ENCODE results near the gene CHRNA3.

CHRNA3 gene

DNA sequence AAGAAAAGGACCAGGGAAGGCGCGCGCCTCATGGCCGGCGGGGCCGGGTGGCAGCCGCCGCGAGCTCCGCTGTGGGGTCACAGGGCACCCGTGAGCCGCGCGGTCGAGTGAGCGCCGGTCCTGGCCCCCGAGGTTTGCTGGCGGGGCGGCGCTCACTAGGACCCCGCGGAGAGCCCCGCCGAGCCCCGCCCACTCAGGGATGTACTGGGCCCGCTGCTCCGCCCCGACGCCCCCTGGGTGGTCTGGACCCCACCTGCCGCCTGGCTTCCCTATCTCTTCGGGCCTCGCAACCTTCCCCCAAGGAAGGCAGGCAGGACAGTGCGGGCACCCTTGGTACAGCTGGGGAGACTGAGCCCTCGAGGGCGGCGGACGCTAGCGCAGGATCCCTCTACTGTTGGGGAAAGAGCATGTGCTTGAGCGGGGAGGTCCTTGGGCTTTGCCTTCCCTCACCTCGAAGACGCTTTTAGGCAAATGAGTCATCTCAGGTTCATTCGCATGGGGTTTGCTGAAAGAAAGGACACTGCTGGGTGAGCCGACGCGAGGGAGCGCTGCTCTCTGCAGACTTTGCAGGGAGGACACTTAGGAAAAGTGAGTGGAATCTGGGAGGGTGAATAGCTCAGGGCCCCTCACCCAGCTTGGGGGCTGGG, 20.4 kb upstream of the CHRNA3 start, which contains the start of gene CHRNB4:
Gene CHRNB4, minus strand, starts transcription at position 109 of the 647 bp plus-strand sequence. Its CDS starts 77 bp downstream, at position 32.
- peaks cover 10% of the 10 kb centered on the region for H3K4me1 Mint-ChIP-seq
- H3K27ac Mint-ChIP-seq, result no peak within 1 kb of the TSS
- H3K4me3 Mint-ChIP-seq, result peak within 1 kb of the TSS; percentile 63
- H3K27me3 Mint-ChIP-seq, result peaks cover 13% of the 10 kb centered on the region
- no peaks in the 10 kb centered on the region for H3K36me3 Mint-ChIP-seq
- no peaks in the 10 kb centered on the region for H3K9me3 Mint-ChIP-seq

DNA sequence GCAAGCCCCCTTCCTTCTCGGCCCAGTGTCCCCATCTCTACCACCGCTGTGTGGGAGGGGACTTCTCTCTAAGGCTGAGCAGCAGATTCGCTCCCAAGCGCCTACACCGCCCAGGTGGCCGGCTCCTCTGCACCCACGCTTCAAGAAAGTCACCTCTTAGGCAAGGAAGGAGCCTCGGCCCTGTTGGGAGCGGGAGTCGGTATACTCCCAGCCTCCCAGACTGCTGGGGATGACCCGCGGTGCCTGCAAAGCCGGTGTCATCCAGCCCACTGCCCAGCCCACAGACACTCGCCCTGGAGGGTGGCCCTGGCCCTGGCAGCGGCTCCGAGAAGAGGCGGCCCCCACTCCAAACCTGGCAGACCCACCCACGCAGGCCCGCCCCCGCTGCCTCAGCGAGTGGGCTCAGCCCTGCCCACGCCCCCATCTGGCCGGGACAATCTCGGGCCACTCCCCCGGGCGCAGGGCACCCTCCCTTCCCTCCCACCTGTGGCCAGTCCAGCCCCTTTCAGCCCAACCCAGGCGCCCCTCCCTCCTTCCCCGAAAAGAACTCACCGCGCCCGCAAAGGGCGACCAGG, 19.8 kb upstream of the CHRNA3 start:
- Mint-ChIP-seq H3K27ac (no peak overlapping the region), H3K36me3 (no peaks in the 10 kb centered on the region), H3K9me3 (no peaks in the 10 kb centered on the region), H3K4me3 (peak overlapping the region; percentile 51), H3K4me1 (peaks cover 10% of the 10 kb centered on the region), H3K27me3 (peaks cover 13% of the 10 kb centered on the region)

DNA sequence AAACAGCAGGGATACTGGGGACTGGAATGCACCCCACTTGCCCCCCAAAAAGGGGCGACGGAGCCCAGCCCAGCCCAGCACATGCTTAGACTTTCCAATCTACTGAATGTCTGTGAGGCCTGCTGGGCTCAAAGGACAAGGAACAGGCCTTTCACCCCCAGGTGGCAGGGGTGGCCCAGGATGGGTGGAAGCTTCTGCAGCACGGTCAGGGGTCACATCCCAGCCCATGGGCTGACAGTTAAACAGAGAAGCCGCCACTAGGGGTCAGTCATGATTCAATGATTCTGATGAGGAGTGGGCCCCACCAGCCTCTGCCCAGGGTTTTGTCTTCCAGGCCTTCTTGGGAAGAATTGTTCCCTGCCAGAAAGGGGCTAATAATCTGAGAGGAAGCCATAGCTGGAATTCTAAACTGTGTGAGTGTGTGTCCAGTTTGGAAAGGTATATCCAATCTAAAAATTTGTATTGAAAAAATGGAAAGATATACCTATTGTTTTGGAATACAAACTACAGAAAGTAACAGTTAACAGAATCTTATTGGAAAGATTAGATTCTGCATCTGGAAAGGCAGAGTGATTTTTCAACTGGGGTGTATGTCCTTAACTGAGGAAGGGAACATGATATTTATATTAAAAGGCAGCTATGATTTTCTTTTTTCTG, 18.0 kb upstream of the CHRNA3 start:
- H3K4me1 Mint-ChIP-seq, result peaks cover 10% of the 10 kb centered on the region
- H3K27ac Mint-ChIP-seq, result no peak overlapping the region
- H3K36me3 Mint-ChIP-seq, result no peaks in the 10 kb centered on the region
- no peaks in the 10 kb centered on the region for H3K9me3 Mint-ChIP-seq
- peaks cover 13% of the 10 kb centered on the region for H3K27me3 Mint-ChIP-seq
- H3K4me3 Mint-ChIP-seq, result no peak overlapping the region

DNA sequence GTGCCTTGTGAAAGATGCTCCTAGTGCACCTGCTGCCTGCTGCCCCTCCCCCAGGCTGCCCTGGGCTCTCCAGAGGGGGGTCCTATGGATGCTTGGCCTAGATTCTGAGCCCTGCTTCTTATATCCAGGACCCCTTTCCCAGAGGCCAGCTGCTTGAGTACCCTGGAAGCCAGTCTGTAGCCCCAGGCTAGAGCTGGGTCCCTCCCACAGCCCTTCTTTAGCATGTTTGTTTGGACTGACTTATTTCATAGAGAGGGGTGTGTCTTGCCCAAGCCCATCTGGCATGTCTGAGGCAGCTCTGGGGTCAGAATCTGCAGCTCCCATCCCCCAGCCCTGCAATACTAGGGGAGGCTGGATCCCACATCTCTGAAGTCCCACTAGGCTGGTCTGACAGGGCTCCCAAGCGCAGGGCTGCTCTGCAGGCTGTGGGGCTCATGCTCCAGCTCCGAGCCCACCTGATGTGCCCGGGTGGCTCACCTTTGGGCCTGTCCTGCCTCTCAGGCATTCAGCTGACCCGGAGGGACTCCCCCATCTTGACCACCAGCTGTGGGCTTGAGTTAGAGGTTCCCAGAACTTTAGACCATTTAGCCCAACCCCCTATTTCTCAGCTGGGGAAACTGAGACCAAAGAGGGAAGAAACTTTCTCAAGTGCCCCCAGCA, 17.1 kb upstream of the CHRNA3 start:
- Mint-ChIP-seq H3K27ac (no peak overlapping the region), H3K36me3 (no peaks in the 10 kb centered on the region), H3K9me3 (no peaks in the 10 kb centered on the region), H3K27me3 (peaks cover 13% of the 10 kb centered on the region), H3K4me3 (no peak overlapping the region), H3K4me1 (peaks cover 10% of the 10 kb centered on the region)

DNA sequence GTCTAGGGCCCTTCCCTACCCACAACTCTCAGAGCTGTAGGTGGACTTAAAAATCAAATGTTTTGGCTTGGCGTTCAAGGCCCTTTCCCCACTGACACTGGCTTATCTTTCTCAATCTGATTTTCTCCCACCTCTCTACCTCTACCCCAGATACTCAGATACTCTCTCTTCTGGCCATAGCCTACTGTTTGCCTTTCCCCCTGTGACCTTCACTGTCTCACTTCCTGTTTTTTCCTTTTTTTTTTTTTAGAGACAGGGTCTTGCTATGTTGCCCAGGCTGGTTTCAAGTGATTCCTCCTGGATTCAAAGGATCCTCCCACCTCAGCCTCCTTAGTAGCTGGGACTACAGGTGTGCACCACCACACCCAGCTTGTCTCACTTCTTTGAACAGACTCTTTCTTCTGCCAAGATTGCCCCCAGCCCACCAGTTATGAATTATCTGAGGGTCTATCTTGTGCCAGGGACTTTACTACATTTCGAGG, 15.6 kb upstream of the CHRNA3 start:
- H3K4me1 Mint-ChIP-seq, result peaks cover 3% of the 10 kb centered on the region
- H3K27me3 Mint-ChIP-seq, result peaks cover 6% of the 10 kb centered on the region
- H3K9me3 Mint-ChIP-seq, result no peaks in the 10 kb centered on the region
- no peak overlapping the region for H3K27ac Mint-ChIP-seq
- H3K4me3 Mint-ChIP-seq, result no peak overlapping the region
- H3K36me3 Mint-ChIP-seq, result no peaks in the 10 kb centered on the region

DNA sequence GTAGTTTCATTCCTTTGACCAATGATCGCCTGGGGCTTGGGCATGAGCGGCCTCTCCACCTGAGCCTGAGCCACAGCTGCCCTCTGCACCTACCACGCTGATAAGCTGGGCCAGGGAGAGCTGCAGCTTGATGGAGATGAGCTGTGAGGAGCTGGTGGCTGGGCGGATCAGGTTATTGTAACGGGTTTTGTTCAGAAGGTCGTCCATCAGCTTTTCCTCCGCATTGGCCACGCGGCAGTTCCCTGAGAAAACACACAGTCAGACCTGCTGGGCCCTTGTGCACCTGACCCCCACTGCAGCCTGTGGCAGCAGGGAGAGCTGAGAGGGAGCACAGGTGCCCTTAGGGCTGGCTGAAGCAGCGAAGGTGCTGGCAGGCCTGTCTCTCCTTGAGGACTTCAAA, 14.6 kb upstream of the CHRNA3 start:
- Mint-ChIP-seq H3K27me3 (peaks cover 6% of the 10 kb centered on the region), H3K27ac (no peak overlapping the region), H3K4me1 (no peaks in the 10 kb centered on the region), H3K9me3 (no peaks in the 10 kb centered on the region), H3K36me3 (no peaks in the 10 kb centered on the region), H3K4me3 (no peak overlapping the region)

DNA sequence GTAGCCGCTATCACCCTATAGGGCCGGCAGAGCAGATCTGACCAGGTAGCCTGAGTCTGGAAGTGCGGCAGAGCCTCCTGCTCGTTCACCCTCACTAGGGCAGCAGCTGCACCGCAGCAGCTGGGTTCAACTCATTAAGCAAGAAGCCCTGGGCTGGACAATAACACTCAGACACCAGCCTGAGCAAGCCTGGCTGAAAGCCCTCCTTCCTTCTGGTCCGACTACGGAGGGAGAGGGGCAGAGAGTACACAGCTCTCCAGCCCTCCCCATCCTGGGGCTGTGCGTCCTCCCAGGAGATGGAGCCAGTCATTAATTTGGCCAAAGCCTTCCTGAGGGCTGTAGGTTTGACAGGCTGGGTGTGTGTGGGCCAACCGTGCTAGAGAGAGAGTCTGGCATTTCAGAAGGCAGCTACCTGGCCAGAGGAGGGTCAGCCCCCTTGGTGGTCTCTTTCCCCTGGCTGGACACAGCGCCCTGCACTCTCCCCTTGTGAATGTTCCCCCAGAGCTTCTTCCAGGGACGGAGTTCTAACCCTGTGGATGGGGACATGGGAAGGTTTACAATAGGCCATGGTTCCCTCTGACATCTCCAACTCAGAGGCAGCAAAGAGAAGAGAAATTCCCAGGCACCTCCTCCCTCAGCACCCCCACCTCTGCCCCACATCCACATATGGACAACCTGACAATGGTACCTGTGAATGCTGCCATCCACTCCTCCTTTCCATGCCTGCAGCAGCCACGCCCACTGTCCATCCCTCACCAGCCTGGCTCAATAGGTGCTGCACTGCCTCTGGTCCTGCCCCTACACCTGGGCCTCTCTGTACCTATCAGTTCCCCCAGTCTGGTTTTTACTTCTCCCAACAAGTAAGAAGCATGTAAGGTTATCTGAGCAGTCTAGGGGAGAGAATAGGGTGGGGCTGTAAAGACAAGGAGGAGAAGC, 13.7 kb upstream of the CHRNA3 start:
- no peaks in the 10 kb centered on the region for H3K9me3 Mint-ChIP-seq
- no peak overlapping the region for H3K27ac Mint-ChIP-seq
- H3K36me3 Mint-ChIP-seq, result no peaks in the 10 kb centered on the region
- H3K4me3 Mint-ChIP-seq, result no peak overlapping the region
- H3K27me3 Mint-ChIP-seq, result peaks cover 6% of the 10 kb centered on the region
- no peaks in the 10 kb centered on the region for H3K4me1 Mint-ChIP-seq

DNA sequence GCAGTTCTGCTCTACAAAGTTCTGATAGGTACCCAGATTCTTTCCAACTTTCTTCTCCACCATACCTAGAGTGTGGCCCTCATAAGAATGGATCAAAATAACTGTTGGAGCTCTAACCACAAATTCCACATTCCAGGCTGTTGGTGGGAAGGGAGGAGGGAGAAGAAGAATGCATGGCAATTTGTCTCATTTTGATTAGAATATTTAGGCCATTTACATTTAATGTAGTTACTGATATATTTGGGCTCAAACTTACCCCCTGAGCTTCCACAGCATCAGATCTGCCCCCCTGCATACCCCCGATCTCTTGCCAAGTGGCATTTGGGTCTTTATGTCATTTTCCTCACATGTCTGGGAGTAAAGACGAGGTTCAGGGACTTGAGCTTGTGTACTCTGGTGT, 12.6 kb upstream of the CHRNA3 start:
- H3K9me3 Mint-ChIP-seq, result no peaks in the 10 kb centered on the region
- no peaks in the 10 kb centered on the region for H3K36me3 Mint-ChIP-seq
- H3K4me3 Mint-ChIP-seq, result no peak overlapping the region
- no peak overlapping the region for H3K27ac Mint-ChIP-seq
- H3K4me1 Mint-ChIP-seq, result no peaks in the 10 kb centered on the region
- peaks cover 2% of the 10 kb centered on the region for H3K27me3 Mint-ChIP-seq

DNA sequence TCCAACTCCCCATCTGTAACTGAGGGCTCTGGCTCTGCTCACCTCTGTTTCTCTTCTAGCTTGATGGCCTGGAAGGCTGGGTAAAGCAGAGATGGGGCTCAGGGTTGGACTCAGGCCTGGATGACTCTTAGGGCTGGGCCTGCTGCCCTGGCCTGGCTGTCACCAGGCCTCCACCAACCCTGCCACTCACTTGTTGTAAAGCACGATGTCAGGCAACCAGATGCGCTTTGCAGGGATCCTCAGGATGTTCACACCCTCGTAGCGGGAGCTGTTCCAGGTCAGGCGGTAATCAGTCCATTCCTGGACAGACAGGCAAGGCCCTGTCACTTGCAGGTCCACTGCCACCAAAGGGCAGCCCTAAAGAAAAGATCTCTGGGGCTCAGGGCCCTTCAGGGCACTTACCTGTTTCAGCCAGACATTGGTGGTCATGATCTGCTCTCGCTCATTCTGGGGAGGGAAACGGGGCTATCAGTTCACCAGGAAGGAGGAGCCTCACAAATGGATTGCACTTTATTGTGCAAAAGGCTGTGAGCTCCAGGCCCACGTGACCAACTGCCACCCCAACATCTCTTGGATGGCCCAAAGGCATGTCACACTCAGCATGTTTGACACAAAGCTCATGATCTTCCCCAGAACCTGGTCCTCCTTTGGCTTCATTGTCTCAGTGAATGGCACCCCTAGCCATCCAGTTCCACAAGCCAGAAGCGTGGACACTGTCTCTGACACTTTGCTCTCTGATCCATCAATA, 10.3 kb upstream of the CHRNA3 start:
- no peaks in the 10 kb centered on the region for H3K9me3 Mint-ChIP-seq
- peaks cover 2% of the 10 kb centered on the region for H3K27me3 Mint-ChIP-seq
- H3K27ac Mint-ChIP-seq, result no peak overlapping the region
- no peak overlapping the region for H3K4me3 Mint-ChIP-seq
- no peaks in the 10 kb centered on the region for H3K36me3 Mint-ChIP-seq
- no peaks in the 10 kb centered on the region for H3K4me1 Mint-ChIP-seq

DNA sequence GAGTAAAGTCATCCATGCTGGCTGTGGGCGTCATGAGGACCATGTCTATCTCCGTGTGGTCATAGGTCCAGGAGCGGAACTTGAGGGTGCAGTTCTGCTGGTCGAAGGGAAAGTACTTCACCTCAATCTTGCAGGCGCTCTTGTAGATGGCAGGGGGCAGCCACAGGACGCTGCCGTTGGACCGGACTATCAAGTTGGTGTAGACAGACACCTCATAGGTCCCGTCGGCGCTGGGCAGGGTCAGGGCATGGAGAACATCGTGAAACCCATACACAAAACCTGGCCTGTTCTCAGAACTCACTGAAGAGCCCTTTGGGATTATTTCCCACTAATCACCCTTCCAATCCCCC, 8.9 kb upstream of the CHRNA3 start:
- no peaks in the 10 kb centered on the region for H3K4me1 Mint-ChIP-seq
- peaks cover 2% of the 10 kb centered on the region for H3K27me3 Mint-ChIP-seq
- H3K36me3 Mint-ChIP-seq, result no peaks in the 10 kb centered on the region
- H3K4me3 Mint-ChIP-seq, result no peak overlapping the region
- no peak overlapping the region for H3K27ac Mint-ChIP-seq
- H3K9me3 Mint-ChIP-seq, result no peaks in the 10 kb centered on the region

DNA sequence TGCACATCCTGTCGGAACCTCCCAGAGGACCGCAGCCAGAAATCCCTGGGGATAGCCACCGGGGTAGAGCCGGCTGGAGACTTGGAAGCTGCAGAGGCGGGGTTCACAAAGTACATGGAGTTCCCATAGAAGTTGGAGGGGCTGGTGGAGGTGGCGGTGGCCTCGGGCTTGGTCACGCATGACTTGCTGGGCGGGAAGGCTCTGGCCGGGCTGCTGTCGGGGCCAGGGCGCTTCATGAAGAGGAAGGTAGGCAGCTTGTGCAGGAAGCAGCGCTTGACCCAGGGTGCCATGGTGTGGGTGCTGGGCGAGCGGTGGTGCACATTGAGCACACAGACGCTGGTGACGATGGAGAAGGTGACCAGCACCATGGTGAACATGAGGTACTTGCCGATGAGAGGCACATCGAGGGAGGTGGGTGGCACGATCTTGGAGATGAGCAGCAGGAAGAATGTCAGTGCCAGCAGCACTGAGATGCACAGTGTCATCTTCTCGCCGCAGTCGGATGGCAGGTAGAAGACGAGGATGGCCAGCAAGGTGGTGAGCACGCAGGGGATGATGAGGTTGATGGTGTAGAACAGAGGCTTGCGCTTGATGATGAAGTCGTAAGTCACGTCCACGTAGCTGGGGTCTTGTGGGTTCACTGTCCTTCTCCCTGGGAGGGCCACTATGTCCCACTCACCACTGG, 8.4 kb upstream of the CHRNA3 start:
- Mint-ChIP-seq H3K36me3 (no peaks in the 10 kb centered on the region), H3K27ac (no peak overlapping the region), H3K27me3 (peaks cover 4% of the 10 kb centered on the region), H3K4me3 (no peak overlapping the region), H3K4me1 (no peaks in the 10 kb centered on the region), H3K9me3 (no peaks in the 10 kb centered on the region)

DNA sequence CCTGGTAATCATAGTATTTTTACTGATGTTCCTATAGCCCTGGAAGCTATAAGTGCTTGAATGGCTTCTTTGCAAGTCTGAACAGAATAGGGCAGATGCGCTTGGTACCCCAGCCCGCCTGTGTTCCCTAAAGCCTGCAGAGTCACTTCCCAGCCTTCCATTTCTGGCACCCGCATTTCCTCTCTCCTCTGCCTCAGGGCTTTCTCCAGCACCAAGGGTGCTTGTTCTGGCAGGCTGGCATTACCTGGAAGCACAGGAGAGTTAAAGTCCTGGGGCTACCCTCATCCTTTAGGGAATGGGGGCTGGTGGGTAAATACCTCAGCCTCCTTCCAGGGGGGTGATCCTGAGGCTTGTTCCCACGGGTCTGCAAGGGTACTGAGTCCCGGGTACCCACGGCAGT, 7.4 kb upstream of the CHRNA3 start:
- Mint-ChIP-seq H3K27me3 (peaks cover 8% of the 10 kb centered on the region), H3K4me1 (no peaks in the 10 kb centered on the region), H3K27ac (no peak overlapping the region), H3K9me3 (no peaks in the 10 kb centered on the region), H3K36me3 (no peaks in the 10 kb centered on the region), H3K4me3 (no peak overlapping the region)

DNA sequence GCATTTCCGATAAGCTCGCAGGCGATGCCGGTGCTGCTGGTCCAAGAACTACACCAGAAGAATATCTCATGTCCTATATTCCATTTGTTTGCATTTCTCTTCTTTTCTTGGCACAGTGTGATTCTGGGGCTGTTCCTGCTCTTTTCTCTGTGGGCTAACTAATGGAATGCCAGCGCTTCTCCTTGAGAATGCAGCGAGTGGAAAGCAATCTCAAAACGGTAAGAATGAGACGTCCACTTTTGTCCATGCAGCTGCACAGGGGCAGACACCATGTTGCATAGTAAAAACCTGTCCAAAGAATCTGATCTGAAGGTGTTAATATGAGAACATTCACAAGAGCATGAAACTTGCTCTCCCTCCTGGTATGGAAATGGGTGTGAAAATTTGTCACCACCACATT, 6.6 kb upstream of the CHRNA3 start:
- H3K36me3 Mint-ChIP-seq, result no peaks in the 10 kb centered on the region
- H3K27ac Mint-ChIP-seq, result no peak overlapping the region
- no peak overlapping the region for H3K4me3 Mint-ChIP-seq
- peaks cover 11% of the 10 kb centered on the region for H3K27me3 Mint-ChIP-seq
- no peaks in the 10 kb centered on the region for H3K9me3 Mint-ChIP-seq
- no peaks in the 10 kb centered on the region for H3K4me1 Mint-ChIP-seq

DNA sequence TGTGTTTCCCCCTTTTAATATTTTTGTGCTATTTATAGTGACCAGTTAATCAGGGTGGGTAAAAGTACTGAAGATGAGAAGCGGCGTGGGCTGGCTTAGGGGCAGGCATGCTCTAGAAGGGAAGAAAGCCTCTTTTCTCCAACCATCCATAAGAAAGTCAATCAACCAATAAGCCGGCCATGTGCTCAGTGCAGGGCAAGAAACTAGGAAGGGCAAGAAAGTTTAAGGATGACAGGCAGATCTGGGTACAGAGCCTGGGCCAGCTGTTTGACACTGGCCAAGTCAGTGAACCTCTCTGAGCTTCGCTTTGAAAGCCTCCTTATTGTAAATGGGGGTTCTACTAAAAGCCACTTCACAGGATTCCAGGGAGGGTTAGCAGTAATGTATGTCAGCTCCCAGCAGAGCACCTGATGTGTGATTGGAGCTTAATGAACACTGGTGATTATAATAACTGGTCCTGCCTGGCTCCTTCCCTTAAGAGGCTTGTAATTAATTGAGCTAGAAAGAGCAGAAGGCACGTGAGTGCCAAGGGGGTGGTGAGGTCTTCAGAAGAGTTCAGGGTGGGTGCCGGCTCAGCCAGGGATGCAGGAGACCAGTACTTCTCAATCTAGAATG, 5.7 kb upstream of the CHRNA3 start:
- no peak overlapping the region for H3K27ac Mint-ChIP-seq
- no peaks in the 10 kb centered on the region for H3K36me3 Mint-ChIP-seq
- no peaks in the 10 kb centered on the region for H3K9me3 Mint-ChIP-seq
- H3K27me3 Mint-ChIP-seq, result peaks cover 16% of the 10 kb centered on the region
- H3K4me1 Mint-ChIP-seq, result peaks cover 3% of the 10 kb centered on the region
- H3K4me3 Mint-ChIP-seq, result no peak overlapping the region

Data from activated naive CD4-positive, alpha-beta T cell treated with anti-CD3 and anti-CD28 coated beads, Interleukin-2, amount 50 U/mL, for 24 hours (primary cell).